Sigmoid colon (tissue), 4 donors: ENCODE results near the gene DOC2A.

Source experiments
- POLR2AphosphoS5 ChIP-seq, 4 donors: sonication (generic); formaldehyde crosslinking; IDR thresholded peaks; one replicate each; pipeline ENCODE4 v1.6.1; 2017; ENCODE audit warnings: antibody characterized with exemption in 4 of 4
- TF ChIP-seq, protein P1 (sequence below), 4 experiments: fragments of 450-650 bp in 3 of 4; fragments of 200-600 bp in 1 of 4; IDR thresholded peaks; one replicate each; pipeline ENCODE4 v1.5.1; 2016 to 2019; ENCODE audit warnings: antibody characterized with exemption in 4 of 4, mild to moderate bottlenecking in 3 of 4, moderate library complexity in 2 of 4

DNA sequence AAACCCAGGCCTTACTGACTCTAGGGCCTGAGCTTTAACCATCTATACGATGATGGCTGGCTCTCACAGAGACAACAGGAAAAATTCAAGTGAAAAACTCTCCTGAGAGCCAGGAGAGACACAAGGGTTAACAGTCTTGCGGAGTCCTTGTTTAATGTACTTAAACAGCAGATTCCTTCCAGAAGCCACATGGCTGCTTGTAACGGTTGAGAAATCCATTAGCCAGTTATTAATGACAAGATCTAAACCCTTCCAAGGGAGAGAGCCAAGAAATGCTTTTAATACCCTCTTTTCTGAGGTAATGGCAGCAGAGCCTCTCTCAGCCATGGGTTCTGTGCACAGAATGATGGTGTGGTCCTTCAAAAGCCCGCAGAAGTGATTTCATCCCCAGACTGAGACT, 49.5 kb upstream of the DOC2A start:
- TF ChIP-seq, protein P1, sequence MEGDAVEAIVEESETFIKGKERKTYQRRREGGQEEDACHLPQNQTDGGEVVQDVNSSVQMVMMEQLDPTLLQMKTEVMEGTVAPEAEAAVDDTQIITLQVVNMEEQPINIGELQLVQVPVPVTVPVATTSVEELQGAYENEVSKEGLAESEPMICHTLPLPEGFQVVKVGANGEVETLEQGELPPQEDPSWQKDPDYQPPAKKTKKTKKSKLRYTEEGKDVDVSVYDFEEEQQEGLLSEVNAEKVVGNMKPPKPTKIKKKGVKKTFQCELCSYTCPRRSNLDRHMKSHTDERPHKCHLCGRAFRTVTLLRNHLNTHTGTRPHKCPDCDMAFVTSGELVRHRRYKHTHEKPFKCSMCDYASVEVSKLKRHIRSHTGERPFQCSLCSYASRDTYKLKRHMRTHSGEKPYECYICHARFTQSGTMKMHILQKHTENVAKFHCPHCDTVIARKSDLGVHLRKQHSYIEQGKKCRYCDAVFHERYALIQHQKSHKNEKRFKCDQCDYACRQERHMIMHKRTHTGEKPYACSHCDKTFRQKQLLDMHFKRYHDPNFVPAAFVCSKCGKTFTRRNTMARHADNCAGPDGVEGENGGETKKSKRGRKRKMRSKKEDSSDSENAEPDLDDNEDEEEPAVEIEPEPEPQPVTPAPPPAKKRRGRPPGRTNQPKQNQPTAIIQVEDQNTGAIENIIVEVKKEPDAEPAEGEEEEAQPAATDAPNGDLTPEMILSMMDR (IDR thresholded peaks at IDR 0.05): no peak
- no peak for TF ChIP-seq POLR2AphosphoS5 (IDR thresholded peaks at IDR 0.05)
